Measurements from ENCODE around the gene ITGB5.

DNA sequence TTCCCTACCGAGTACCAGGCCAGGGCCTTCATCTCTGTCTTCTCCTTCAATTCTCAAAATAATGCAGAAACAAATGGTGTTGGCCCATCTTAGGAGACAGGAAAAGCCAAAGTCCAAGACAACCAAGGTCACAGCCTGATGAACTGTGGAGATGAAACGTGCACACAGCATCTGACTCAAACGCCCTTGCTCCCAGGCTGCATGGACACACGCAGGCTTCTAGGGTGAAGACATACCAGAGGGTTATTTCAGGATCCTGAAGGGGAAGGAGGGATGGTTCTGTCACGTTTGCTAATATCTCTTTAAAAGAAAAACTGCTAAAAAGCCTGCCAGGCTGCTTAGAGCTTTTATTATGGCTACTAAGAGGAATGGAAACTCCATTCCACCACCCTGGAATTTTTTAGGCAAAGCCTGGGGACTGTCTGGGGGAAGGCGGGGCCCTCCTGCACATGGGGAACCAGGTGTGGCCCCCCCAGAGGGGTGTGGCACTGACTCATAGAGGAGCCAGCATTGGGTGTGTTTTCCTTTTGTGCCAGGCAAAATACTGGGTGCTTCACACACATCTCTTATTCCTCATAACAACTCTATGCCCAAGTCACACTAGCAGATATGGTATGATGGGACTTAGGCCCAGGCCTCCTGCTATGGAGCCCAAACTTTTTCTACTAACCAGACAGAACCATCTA is 94.0 kb downstream of the ITGB5 start:
- TF ChIP-seq, protein P1, sequence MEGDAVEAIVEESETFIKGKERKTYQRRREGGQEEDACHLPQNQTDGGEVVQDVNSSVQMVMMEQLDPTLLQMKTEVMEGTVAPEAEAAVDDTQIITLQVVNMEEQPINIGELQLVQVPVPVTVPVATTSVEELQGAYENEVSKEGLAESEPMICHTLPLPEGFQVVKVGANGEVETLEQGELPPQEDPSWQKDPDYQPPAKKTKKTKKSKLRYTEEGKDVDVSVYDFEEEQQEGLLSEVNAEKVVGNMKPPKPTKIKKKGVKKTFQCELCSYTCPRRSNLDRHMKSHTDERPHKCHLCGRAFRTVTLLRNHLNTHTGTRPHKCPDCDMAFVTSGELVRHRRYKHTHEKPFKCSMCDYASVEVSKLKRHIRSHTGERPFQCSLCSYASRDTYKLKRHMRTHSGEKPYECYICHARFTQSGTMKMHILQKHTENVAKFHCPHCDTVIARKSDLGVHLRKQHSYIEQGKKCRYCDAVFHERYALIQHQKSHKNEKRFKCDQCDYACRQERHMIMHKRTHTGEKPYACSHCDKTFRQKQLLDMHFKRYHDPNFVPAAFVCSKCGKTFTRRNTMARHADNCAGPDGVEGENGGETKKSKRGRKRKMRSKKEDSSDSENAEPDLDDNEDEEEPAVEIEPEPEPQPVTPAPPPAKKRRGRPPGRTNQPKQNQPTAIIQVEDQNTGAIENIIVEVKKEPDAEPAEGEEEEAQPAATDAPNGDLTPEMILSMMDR (IDR thresholded peaks at IDR 0.05) = no peak
- TF ChIP-seq POLR2A (IDR thresholded peaks at IDR 0.05) = no peak

All from right lobe of liver (tissue), 4 donors.